Measurements from ENCODE around the gene CFTR. TPM values are rescaled to one million over a fixed set of nuclear protein-coding genes. Genes with fewer than 3 reads are reported as not detected.

The CFTR gene
- total RNA-seq, 2 experiments from 2014 or later: not detected

- DNase-seq: no peak
- Mint-ChIP-seq H3K36me3 (ENCODE audit: low read depth) (no peaks in the 10 kb centered on the region), H3K9me3 (no peaks in the 10 kb centered on the region), H3K4me3 (no peak overlapping the region), H3K27me3 (no peaks in the 10 kb centered on the region), H3K4me1 (ENCODE audit: low read depth) (no peaks in the 10 kb centered on the region), H3K27ac (no peak overlapping the region)
- no peak for ATAC-seq (ENCODE audit: poor library complexity)
- Histone ChIP-seq H3K36me3 (ENCODE audit: insufficient read depth, low read length) (no peaks in the 10 kb centered on the region), H3K27ac (ENCODE audit: low read depth in 1 of 2, low read length in 2 of 2) (no peak overlapping the region), H3K9me3 (ENCODE audit: control insufficient read depth in 1 of 2, insufficient read depth in 1 of 2, low read length in 2 of 2) (no peaks in the 10 kb centered on the region), H3K27me3 (ENCODE audit: control insufficient read depth in 1 of 2, insufficient read depth in 2 of 2, low read length in 2 of 2) (no peaks in the 10 kb centered on the region), H3K4me1 (ENCODE audit: insufficient read depth, low read length) (no peaks in the 10 kb centered on the region), H3K4me3 (ENCODE audit: low read length) (no peak overlapping the region)
- ChIA-PET CTCF (no interaction called here), POLR2A (no interaction called here)
- intact Hi-C loops (cut with DNase I, micrococcal nuclease): no loop called here
- no peak for TF ChIP-seq CTCF (IDR thresholded peaks at IDR 0.05)
Observed at GRCh38 chr7:117495308-117495707, 15.5 kb downstream of the CFTR start.

GRCh38 chr7:117502331-117502730 is 22.5 kb downstream of the CFTR start:
- Histone ChIP-seq H3K27ac (ENCODE audit: low read depth in 1 of 2, low read length in 2 of 2) (no peak overlapping the region), H3K9me3 (ENCODE audit: control insufficient read depth in 1 of 2, insufficient read depth in 1 of 2, low read length in 2 of 2) (no peaks in the 10 kb centered on the region), H3K4me3 (ENCODE audit: low read length) (no peak overlapping the region), H3K27me3 (ENCODE audit: control insufficient read depth in 1 of 2, insufficient read depth in 2 of 2, low read length in 2 of 2) (no peaks in the 10 kb centered on the region), H3K4me1 (ENCODE audit: insufficient read depth, low read length) (no peaks in the 10 kb centered on the region), H3K36me3 (ENCODE audit: insufficient read depth, low read length) (no peaks in the 10 kb centered on the region)
- H3K27ac Mint-ChIP-seq: no peak overlapping the region
- intact Hi-C loops (cut with DNase I, micrococcal nuclease): no loop called here
- H3K4me3 Mint-ChIP-seq: no peak overlapping the region
- H3K36me3 Mint-ChIP-seq (ENCODE audit: low read depth): no peaks in the 10 kb centered on the region
- ChIA-PET POLR2A (no interaction called here), CTCF (no interaction called here)
- no peak for TF ChIP-seq CTCF (IDR thresholded peaks at IDR 0.05)
- H3K9me3 Mint-ChIP-seq: peaks cover 2% of the 10 kb centered on the region
- DNase-seq (no peak), ATAC-seq (ENCODE audit: poor library complexity) (no peak)
- no peaks in the 10 kb centered on the region for H3K27me3 Mint-ChIP-seq
- H3K4me1 Mint-ChIP-seq (ENCODE audit: low read depth): no peaks in the 10 kb centered on the region

GRCh38 chr7:117505238-117505637 is 25.4 kb downstream of the CFTR start:
- ATAC-seq (ENCODE audit: poor library complexity): no peak
- no peaks in the 10 kb centered on the region for H3K4me1 Mint-ChIP-seq (ENCODE audit: low read depth)
- H3K4me3 Mint-ChIP-seq: no peak overlapping the region

More at GRCh38 chr7:117505238-117505637, 25.4 kb downstream of the CFTR start:
- peaks cover 2% of the 10 kb centered on the region for H3K9me3 Mint-ChIP-seq
- Histone ChIP-seq H3K27ac (ENCODE audit: low read depth in 1 of 2, low read length in 2 of 2) (no peak overlapping the region), H3K4me3 (ENCODE audit: low read length) (no peak overlapping the region), H3K4me1 (ENCODE audit: insufficient read depth, low read length) (no peaks in the 10 kb centered on the region), H3K9me3 (ENCODE audit: control insufficient read depth in 1 of 2, insufficient read depth in 1 of 2, low read length in 2 of 2) (peaks cover 0 to 4% of the 10 kb centered on the region in 2 experiments), H3K27me3 (ENCODE audit: control insufficient read depth in 1 of 2, insufficient read depth in 2 of 2, low read length in 2 of 2) (no peaks in the 10 kb centered on the region), H3K36me3 (ENCODE audit: insufficient read depth, low read length) (no peaks in the 10 kb centered on the region)
- intact Hi-C loops (cut with DNase I, micrococcal nuclease): no loop called here
- ChIA-PET POLR2A (no interaction called here), CTCF (no interaction called here)
- no peak for DNase-seq
- TF ChIP-seq CTCF (IDR thresholded peaks at IDR 0.05): no peak
- no peaks in the 10 kb centered on the region for H3K36me3 Mint-ChIP-seq (ENCODE audit: low read depth)
- no peak overlapping the region for H3K27ac Mint-ChIP-seq
- no peaks in the 10 kb centered on the region for H3K27me3 Mint-ChIP-seq

Measured in CD4-positive, alpha-beta T cell (primary cell).